ENCODE data around the gene TNF.
A peak's percentile ranks its signal among the peaks of the same experiment; 100 is the strongest.

Gene TNF

GRCh38 chr6:31573239-31574105 lies 1.9 kb upstream of the TNF start:
- no peak for DNase-seq

DNA sequence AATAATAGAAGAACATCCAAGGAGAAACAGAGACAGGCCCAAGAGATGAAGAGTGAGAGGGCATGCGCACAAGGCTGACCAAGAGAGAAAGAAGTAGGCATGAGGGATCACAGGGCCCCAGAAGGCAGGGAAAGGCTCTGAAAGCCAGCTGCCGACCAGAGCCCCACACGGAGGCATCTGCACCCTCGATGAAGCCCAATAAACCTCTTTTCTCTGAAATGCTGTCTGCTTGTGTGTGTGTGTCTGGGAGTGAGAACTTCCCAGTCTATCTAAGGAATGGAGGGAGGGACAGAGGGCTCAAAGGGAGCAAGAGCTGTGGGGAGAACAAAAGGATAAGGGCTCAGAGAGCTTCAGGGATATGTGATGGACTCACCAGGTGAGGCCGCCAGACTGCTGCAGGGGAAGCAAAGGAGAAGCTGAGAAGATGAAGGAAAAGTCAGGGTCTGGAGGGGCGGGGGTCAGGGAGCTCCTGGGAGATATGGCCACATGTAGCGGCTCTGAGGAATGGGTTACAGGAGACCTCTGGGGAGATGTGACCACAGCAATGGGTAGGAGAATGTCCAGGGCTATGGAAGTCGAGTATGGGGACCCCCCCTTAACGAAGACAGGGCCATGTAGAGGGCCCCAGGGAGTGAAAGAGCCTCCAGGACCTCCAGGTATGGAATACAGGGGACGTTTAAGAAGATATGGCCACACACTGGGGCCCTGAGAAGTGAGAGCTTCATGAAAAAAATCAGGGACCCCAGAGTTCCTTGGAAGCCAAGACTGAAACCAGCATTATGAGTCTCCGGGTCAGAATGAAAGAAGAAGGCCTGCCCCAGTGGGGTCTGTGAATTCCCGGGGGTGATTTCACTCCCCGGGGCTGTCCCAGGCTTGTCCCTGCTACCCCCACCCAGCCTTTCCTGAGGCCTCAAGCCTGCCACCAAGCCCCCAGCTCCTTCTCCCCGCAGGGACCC lies 981 bp upstream of the TNF start:
- DNase-seq: no peak

DNA sequence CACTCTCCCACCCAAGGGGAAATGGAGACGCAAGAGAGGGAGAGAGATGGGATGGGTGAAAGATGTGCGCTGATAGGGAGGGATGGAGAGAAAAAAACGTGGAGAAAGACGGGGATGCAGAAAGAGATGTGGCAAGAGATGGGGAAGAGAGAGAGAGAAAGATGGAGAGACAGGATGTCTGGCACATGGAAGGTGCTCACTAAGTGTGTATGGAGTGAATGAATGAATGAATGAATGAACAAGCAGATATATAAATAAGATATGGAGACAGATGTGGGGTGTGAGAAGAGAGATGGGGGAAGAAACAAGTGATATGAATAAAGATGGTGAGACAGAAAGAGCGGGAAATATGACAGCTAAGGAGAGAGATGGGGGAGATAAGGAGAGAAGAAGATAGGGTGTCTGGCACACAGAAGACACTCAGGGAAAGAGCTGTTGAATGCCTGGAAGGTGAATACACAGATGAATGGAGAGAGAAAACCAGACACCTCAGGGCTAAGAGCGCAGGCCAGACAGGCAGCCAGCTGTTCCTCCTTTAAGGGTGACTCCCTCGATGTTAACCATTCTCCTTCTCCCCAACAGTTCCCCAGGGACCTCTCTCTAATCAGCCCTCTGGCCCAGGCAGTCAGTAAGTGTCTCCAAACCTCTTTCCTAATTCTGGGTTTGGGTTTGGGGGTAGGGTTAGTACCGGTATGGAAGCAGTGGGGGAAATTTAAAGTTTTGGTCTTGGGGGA lies 754 bp downstream of the TNF start:
- no peak for DNase-seq

GRCh38 chr6:31576897-31577578 lies 1.7 kb downstream of the TNF start:
- no peak for DNase-seq

DNA sequence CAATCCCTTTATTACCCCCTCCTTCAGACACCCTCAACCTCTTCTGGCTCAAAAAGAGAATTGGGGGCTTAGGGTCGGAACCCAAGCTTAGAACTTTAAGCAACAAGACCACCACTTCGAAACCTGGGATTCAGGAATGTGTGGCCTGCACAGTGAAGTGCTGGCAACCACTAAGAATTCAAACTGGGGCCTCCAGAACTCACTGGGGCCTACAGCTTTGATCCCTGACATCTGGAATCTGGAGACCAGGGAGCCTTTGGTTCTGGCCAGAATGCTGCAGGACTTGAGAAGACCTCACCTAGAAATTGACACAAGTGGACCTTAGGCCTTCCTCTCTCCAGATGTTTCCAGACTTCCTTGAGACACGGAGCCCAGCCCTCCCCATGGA lies 2.2 kb downstream of the TNF start:
- DNase-seq: no peak

- no peak for DNase-seq
These were observed 3.1 kb downstream of the TNF start for GRCh38 chr6:31578184-31579118.

DNA sequence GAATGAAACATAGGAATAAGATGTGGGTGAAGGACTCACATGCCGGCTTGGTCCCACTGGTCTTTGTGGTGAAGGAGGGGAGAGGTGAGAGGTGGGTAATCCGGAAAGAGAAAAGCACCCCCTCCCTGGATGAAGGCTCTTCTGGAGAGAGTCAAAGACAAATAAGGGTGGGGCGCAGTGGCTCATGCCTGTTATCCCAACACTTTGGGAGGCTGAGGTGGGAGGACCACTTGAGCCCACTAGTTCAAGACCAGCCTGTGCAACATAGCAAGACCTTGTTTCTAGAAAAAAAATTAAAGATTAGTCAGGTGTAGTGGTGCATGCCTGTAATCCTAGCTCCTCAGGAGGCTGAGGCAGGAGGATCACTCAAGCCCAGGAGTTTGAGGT lies 3.7 kb downstream of the TNF start:
- DNase-seq: no peak

- no peak for DNase-seq
These were observed 4.4 kb downstream of the TNF start for GRCh38 chr6:31579546-31580437.

GRCh38 chr6:31580438-31580740 lies 5.0 kb downstream of the TNF start:
- no peak for DNase-seq

DNA sequence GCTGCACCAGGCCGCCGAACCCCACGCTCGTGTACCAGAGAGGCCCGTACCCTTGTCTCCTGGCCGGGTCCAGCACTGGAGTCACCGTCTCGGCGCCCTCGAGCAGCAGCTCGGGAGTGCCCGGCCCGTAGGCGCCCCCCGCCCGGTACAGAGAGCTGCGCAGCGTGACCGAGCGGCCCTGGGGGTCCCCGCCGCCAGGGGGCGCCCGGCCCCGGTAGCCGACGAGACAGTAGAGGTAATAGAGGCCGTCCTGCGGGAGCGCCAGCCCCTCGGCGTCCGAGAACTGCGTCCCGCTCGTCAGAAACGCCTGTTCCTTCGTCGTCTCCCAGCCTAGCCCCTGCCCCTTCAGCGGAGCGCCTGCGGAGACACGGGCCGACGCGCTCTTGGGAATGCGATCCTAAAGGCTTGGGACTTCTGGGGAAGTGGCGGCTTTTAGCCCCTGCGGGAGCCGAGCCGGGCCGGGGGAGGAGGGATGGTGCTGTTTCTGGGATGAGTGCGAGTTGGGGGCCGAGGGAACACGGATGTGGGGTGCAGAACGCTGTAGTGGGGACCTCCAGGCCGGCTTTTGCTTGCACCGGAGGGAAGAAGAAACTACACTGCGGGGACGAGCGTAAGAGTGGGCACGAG lies 5.6 kb downstream of the TNF start:
- no peak for DNase-seq

DNA sequence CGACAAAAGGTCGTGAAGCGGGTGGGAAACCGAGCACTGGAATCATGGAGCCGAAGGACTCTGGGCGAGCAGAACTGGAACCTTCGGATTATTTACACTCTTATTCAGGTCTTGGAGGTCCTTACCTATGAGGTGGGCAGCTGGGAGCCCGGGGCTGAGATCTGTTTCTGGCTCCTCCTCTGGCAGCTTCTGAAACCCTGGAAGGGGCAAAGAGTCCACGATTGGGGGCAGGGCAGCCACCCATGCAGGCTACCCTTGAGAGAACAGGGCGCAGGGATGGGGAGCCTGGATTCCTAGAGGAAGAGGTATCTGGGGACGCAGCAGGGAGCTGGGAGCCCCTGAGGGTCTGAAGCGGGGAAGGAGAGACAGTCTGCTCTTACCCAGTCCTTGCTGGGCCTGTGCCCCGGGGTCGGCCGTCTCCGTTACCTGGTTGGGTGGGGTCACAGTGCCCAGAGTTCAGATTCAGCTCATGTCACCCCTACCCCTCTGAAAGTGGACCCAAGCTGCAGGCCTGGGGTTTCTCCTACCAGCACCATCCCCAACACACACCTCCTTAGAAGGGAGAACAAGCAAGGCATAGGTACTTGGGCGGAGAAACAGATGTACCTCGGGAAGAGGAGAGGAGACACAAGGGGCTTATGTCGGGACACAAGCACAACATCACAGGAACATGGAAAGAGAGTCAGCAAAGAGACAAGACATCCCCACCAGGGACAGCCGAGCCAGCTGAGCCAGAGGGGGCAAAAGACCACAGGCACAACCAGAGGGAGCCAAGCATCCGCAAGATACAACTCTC lies 6.3 kb downstream of the TNF start:
- no peak for DNase-seq

GRCh38 chr6:31582230-31582643 lies 6.9 kb downstream of the TNF start, which contains the start of gene LTB:
TSS of gene LTB (minus strand) at chr6:31582424. CDS start at chr6:31582417, 7 bp downstream.
- DNase-seq: no peak

- DNase-seq: no peak
These were observed 10.1 kb downstream of the TNF start for GRCh38 chr6:31585491-31585890.

DNA sequence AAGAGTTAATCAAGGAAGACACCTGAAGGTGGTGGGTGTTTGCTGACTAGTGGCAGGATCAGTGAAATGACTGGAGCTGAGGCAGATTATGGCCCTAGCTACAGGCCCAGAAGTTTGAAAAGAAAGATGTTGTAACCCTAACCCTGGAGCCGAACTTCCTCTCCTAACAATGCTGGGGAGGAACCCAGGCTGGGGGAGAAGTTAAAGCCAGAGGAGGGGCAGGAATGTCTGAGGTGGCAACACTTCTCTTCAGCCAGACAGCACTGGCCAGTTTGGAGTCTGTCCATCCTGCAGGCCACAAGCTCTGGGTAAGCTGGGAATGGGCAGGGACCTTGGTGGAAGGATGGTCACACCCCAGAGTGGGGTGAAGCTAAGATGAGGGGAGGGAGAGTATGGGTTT lies 10.6 kb downstream of the TNF start, which contains the start of gene LST1:
Gene LST1 (plus strand): TSS at position 270 of the 400 bp plus-strand sequence. CDS start 1,023 bp downstream, outside the sequence.
- DNase-seq: peak; percentile 60

DNA sequence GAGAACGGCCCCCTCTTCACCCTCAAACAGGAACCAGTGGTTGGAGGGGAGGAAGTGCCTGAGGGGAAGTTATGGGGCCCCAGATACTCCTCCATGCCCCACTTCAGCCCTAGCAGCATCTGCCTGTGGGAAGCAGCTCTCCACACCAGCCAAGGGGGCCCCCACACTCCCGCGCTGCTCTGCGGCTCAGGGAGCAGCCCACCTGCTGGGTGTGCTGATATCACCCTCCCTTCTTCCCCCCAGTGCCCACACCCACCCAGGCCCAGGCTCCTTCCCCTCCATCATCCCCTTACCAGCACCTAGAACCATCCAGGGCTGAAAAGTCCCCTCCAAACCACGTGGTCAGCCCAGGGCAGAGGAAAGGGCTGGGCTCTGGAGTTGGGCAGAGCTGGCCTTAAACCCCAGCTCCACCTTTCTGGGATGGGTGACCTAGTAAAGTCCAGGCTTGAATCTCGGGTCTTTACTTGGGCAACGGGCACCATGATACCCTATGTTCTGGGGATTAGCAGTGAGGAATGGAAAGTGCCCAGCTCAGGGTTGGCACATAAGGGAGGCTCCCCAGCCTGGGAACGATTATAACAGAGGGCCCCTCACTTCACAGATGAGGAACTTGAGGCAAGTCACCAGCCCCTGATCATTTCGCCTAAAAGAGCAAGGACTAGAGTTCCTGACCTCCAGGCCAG lies 11.4 kb downstream of the TNF start:
- DNase-seq: peak; percentile 71

- DNase-seq: no peak
These were observed 12.7 kb downstream of the TNF start for GRCh38 chr6:31587791-31588777.
